Stimulated activated naive CD8-positive, alpha-beta T cell treated with anti-CD3 and anti-CD28 coated beads, Interleukin-15, Interleukin-2, amounts not matched to agents 100 U/mL and 50 U/mL, for 24 hours (primary cell): ENCODE measurements around the gene PDP2.
A peak's percentile ranks its signal among the peaks of the same experiment; 100 is the strongest.
"Not testable (repeated sequence)": the region's sequence is repeated elsewhere in the genome, so short reads cannot be mapped to it uniquely, and the experiment has no call there.

Experiments
- ATAC-seq: fragments of 150-1000 bp; cut with Tn5 transposase; one replicate; pipeline ENCODE4 v1.10.0; 2021
- DNase-seq: peaks from one replicate; pipeline ENCODE4 v3.0.0; 2021

PDP2 gene

DNA sequence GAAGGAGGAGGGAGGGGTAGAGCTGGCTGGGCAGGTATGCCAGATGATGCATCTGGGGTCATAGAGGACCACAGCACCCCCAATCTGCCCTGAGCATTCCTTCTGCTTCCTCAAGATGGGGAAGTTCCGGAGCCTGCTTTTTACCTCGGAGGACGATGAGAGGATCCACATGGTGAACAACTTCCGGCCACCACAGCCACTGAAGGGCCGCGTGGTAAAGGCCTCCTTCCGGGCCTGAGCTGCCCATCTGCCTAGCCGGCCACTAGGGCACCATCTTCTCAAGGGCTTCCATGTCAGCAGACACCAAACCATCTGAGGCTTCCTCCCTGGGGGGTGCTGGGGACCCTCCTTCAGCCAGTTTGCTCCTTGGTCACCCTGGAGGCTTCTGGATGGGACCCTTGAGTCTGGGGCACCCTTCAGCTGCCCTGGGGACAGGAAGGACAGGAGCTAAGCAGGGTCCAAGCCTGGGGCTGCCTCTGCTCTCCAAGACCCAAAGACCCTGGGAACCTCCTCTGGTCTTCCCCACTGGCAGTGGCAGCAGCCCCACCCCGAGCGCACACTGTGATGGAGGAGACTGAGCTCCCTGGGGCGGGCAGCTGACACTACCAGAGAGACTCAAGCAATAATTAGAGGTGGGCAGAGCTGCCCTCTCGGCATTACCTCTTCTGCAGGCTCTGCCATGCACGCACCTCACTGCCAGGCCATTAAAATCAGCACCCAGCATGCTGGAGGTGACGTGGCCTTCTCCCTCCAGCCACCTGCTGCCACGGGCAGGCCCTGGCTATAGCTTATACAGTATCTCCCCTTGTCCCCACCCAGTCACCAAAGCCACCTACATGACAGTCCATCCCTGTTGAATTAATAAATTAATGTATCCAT lies 26.8 kb upstream of the PDP2 start:
- ATAC-seq (no peak), DNase-seq (no peak)

- ATAC-seq (no peak), DNase-seq (no peak)
Measured at GRCh38 chr16:66856184-66856730, 24.1 kb upstream of the PDP2 start.

GRCh38 chr16:66856801-66857200 lies 23.5 kb upstream of the PDP2 start:
- ATAC-seq = no peak
- DNase-seq = no peak

DNA sequence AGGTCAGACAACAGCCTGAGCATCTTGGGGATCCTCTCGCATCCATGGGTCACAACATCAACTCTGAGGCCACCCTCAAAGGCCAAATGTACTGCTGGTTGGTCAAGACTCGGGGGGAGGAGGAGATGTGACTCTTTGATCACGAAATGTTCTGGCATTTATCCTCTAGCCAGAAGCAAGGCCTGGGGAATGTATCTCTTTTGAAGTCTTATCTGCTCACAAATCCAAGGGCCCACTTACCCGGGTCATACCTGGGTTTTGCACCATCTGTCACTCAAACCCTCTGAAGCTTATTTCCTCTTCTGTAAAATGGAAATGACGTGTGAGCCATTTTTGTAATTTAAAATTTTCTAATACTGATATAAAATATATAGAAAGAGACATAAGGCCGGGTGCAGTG lies 22.9 kb upstream of the PDP2 start:
- ATAC-seq (no peak), DNase-seq (no peak)

DNA sequence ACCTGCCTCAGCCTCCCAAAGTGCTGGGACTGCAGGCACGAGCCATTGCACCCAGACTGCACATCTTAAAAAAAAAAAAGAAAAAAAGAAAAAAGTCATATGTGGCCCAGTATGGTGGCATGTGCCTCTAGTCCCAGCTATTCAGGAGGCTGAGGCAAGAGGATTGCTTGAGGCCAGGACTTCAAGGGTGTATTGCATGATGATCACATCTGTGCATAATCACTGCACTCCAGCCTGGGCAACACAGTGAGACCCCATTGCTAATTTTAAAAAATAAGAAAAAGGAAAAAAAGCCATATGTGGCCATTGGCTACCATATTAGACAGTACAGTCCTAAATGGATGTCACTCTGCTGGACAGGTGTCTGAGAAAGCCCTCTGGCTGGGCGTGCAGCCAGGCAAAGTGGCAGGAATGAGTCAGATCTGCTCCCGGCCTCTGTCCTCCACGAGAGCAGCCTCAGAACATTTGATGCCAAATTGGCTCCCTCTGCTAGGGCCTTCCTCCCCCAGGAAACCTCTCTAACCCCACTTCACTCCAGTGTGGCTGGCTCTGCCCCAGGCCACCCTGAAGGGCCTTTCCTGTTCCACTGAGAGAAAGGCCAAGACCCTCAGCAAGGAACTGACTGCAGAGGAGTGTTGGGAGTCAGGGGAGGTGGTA lies 21.4 kb upstream of the PDP2 start:
- no peak for ATAC-seq
- no peak for DNase-seq

GRCh38 chr16:66859397-66860068 lies 20.8 kb upstream of the PDP2 start:
- ATAC-seq = no peak
- no peak for DNase-seq

GRCh38 chr16:66862023-66862520 lies 18.2 kb upstream of the PDP2 start:
- no peak for ATAC-seq

DNA sequence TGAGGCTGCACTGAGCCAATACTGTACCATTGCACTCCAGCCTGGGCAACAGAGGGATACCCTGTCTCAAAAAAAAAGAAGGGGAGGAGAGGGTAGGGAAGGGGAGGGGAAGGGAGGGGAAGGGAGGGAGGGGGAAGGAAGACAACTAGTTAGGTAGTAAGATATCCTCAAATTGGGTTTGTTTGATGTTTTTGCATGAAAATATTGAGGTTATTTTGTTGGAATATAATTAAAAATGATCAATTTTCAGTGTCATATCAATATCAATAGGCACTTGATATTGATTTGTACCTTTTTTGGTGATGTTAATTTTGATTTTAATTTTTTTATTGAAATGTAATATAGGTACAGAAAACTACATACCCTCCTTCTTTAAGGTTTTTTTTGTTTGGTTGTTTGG lies 16.6 kb upstream of the PDP2 start:
- DNase-seq (no peak), ATAC-seq (no peak)

More at GRCh38 chr16:66862023-66862520, 18.2 kb upstream of the PDP2 start:
- DNase-seq = no peak

DNA sequence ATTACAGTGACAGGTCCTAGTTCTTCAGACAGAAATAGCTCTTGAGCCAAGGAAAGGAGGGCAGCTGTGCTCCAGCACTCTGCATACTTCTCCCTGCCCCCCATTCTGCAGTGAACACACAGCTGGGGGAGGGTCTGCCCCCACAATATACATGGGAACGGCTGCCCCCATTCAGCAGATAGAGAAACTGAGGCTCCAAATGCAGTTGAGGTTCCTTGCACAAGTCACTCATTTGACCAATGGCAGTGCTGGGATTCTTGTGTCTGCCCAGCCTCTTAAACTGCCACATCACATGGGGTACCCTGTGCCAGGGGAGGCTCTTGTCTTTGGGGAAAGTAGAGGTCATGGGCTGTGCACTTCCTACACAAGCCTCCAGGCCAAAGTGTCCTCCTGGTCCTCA lies 10.9 kb upstream of the PDP2 start:
- ATAC-seq (no peak), DNase-seq (no peak)

DNA sequence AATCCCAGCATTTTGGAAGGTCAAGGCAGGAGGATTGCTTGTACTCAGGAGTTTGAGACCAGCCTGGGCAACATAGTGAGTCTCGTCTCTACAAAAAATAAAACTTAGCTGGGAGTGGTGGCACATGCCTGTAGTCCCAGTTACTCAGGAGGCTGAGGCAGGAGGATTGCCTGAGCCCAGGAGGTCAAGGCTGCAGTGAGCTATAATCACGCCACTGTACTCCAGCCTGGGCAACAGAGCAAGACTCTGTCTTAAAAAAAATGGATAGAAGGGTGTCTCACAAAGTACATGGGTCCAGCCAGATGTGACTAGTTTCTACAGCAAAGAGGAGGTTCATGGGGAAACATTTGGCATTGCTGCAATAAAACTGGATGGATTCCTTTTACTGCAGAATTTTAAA lies 9.0 kb upstream of the PDP2 start:
- ATAC-seq, DNase-seq: not testable (repeated sequence)

GRCh38 chr16:66871840-66872239 lies 8.5 kb upstream of the PDP2 start:
- no peak for ATAC-seq
- no peak for DNase-seq

- no peak for DNase-seq
- ATAC-seq = no peak
Measured at GRCh38 chr16:66872559-66872942, 7.8 kb upstream of the PDP2 start.

- peak; percentile 85 for ATAC-seq
- DNase-seq = peak; percentile 97
Measured at GRCh38 chr16:66872943-66873684, 7.2 kb upstream of the PDP2 start.

- DNase-seq (no peak), ATAC-seq (no peak)
Measured at GRCh38 chr16:66873685-66874055, 6.6 kb upstream of the PDP2 start.

DNA sequence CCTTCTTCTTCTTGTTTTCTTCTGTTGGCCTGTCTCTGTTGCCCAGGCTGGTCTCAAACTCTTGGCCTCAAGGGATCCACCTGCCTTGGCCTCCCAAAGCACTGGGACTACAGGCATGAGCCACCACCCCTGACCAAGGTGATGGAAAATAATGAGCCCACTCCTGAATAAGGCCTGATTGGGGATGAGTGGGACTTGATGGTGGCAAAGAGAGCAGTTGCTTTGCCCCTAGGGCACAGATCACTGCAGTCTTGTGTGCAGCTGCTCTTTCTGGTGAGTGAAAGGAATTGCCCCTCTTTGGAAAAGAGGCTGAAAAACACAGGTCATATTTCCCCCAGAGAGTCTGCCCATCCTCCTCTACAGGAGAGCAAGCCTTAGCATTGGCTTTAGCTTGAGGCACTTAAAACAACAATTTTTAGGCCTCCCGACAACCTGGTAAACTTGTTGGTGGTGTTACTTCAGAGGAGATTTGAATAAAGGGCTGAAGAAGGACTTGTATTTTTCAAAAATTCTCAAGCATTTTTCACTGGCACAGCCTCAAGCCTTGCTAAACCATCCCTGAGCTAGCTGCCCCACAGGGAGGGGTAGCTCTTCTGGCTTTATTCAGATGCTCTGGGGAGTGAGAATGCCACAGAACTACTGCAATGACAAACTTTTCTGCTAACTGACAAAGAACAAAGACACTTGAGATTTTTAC lies 6.1 kb upstream of the PDP2 start:
- DNase-seq = no peak

GRCh38 chr16:66878067-66878466 lies 2.2 kb upstream of the PDP2 start:
- peak; percentile 53 for ATAC-seq
- DNase-seq = peak; percentile 76

More for the DNA sequence above, 6.1 kb upstream of the PDP2 start:
- ATAC-seq = peak; percentile 17

- DNase-seq (peak; percentile 43), ATAC-seq (no peak)
Measured at GRCh38 chr16:66881014-66881417, 701 bp downstream of the PDP2 start.

DNA sequence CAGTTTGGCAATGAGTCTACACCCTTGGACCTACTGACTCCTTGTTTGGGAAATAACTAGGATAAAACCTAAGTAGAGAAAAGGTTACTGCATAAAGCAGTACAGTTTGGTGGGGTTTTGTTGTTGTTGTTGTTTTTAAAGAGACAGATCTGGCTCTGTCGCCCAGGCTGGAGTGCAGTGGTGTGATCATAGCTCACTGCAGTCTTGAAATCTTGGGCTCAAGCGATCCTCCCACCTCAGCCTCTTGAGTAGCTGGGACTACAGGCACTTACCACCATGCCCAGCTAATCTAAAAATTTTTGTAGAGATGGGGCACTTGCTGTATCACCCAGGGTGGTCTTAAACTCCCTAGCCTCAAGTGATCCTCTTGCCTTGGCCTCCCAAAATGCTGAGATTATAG lies 1.2 kb downstream of the PDP2 start:
- DNase-seq (no peak), ATAC-seq (no peak)

DNA sequence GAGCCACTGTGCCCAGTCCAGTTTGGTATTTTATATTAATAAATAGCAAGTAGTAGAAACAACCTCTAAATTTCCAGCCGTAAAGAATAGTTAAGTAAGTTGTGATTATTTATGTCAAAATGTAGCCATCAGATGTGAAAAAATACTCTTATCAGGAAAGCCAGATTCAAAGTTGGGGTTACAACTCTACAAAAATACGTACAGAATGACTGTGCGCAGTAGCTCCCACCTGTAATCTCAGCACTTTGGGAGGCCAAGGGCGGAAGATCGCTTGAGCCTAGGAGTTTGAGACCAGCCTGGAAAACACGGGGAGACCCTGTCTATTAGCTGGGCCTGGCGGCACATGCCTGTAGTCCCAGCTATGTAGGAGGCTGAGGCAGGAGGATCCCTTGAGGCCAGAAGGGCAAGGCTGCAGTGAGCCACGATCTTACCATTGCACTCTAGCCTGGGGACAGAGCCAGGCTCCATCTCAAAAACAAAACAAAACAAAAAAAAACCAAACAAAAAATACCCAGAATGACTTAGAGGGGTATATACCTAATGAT lies 1.7 kb downstream of the PDP2 start:
- no peak for ATAC-seq
- DNase-seq = no peak

GRCh38 chr16:66882702-66883101 lies 2.4 kb downstream of the PDP2 start:
- no peak for ATAC-seq
- DNase-seq = no peak

DNA sequence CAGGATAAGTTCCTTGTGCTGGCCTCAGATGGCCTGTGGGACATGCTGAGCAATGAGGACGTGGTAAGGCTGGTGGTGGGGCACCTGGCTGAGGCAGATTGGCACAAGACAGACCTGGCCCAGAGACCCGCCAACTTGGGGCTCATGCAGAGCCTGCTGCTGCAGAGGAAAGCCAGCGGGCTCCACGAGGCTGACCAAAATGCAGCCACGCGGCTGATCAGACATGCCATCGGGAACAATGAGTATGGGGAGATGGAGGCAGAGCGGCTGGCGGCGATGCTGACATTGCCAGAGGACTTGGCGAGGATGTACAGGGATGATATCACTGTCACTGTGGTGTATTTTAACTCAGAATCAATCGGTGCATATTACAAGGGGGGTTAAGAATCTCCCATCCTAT lies 5.2 kb downstream of the PDP2 start:
- no peak for ATAC-seq
- DNase-seq = no peak
